ENCODE measurements around the gene TIAM2.
A peak's percentile ranks its signal among the peaks of the same experiment; 100 is the strongest.
"Not testable (repeated sequence)": the region's sequence is repeated elsewhere in the genome, so short reads cannot be mapped to it uniquely, and the experiment has no call there.

The TIAM2 gene

GRCh38 chr6:154995254-154996015, at the start of gene TIAM2:
TIAM2 (plus strand) TSS chr6:154995315; CDS start chr6:155129224, 133,909 bp downstream.
- peak in 1 of 2 experiments; percentile 38 for DNase-seq

- no peak for DNase-seq
Measured at GRCh38 chr6:154950979-154951344, 44.2 kb upstream of the TIAM2 start.

- no peak for DNase-seq
Measured at GRCh38 chr6:154951345-154952200, 43.5 kb upstream of the TIAM2 start.

- DNase-seq: no peak
Measured at GRCh38 chr6:154953644-154954043, 41.5 kb upstream of the TIAM2 start.

- no peak for DNase-seq
Measured at GRCh38 chr6:154954347-154954746, 40.8 kb upstream of the TIAM2 start.

GRCh38 chr6:154956771-154957522, 38.2 kb upstream of the TIAM2 start:
- no peak for DNase-seq

- no peak for DNase-seq
Measured at GRCh38 chr6:154958469-154958868, 36.6 kb upstream of the TIAM2 start.

- DNase-seq: peak in 1 of 2 experiments; percentile 1
Measured at GRCh38 chr6:154960299-154960843, 34.7 kb upstream of the TIAM2 start.

GRCh38 chr6:154960854-154961530, 34.1 kb upstream of the TIAM2 start:
- no peak for DNase-seq

GRCh38 chr6:154962753-154963152, 32.4 kb upstream of the TIAM2 start:
- no peak for DNase-seq

- DNase-seq: not testable (repeated sequence)
Measured at GRCh38 chr6:154966065-154966770, 28.9 kb upstream of the TIAM2 start.

GRCh38 chr6:154969796-154970195, 25.3 kb upstream of the TIAM2 start:
- no peak for DNase-seq

GRCh38 chr6:154974485-154975149, 20.5 kb upstream of the TIAM2 start:
- DNase-seq: no peak

- no peak for DNase-seq
Measured at GRCh38 chr6:154977588-154977987, 17.5 kb upstream of the TIAM2 start.

GRCh38 chr6:154980273-154981078, 14.6 kb upstream of the TIAM2 start:
- DNase-seq: no peak

- DNase-seq: no peak
Measured at GRCh38 chr6:154981079-154981870, 13.8 kb upstream of the TIAM2 start.

- DNase-seq: peak in 1 of 2 experiments; percentile 39
Measured at GRCh38 chr6:154984146-154984545, 11.0 kb upstream of the TIAM2 start.

GRCh38 chr6:154986787-154987235, 8.3 kb upstream of the TIAM2 start:
- DNase-seq: no peak

- no peak for DNase-seq
Measured at GRCh38 chr6:154989448-154989847, 5.7 kb upstream of the TIAM2 start.
